PC-3 (cell line): Measurements from ENCODE around the gene MKKS. TPM values are rescaled to one million over a fixed set of nuclear protein-coding genes. Genes with fewer than 3 reads are reported as not detected.

Experiments used
- ATAC-seq: fragments of 200-7000 bp; cut with Tn5 transposase; 2 replicates; pipeline ENCODE4 v1.9.1; 2020; ENCODE audit warnings: mild to moderate bottlenecking, moderate library complexity
- BruUV-seq: library from RNA; stranded (reverse); fragments of 400-500 nt; replicated peaks from 2 replicates; lab custom pipeline; 2021; lab: Mats Ljungman, UMichigan
- CTCF ChIA-PET: fragments of 300-600 bp; sonication (Branson Sonifier 250); formaldehyde crosslinking; loops from one replicate; lab custom pipeline; 2022; ENCODE audit warnings: antibody characterized with exemption; lab: Charles Lee
- POLR2A ChIA-PET: fragments of 300-600 bp; sonication (Branson Sonifier 250); formaldehyde crosslinking; loops from one replicate; lab custom pipeline; 2022; ENCODE audit warnings: antibody characterized with exemption; ENCODE audit not compliant: unreplicated experiment; lab: Charles Lee
- DNase-seq: peaks from one replicate; pipeline ENCODE4 v3.0.0-alpha.2; 2015
- H2AFZ ChIP-seq: fragments of 300-600 bp; sonication (generic); 2 replicates; pipeline ENCODE4 v1.6.0; 2016; ENCODE audit warnings: antibody characterized with exemption, low read length
- H3F3A ChIP-seq: fragments of 300-600 bp; sonication (generic); one replicate; pipeline ENCODE4 v1.6.0; 2017; ENCODE audit warnings: antibody characterized with exemption, low read length, control low read depth, mild to moderate bottlenecking; ENCODE audit not compliant: unreplicated experiment
- H3K27ac ChIP-seq: fragments of 300-600 bp; sonication (generic); 2 replicates; pipeline ENCODE4 v1.5.1; 2016; ENCODE audit warnings: mild to moderate bottlenecking, low read length
- H3K27me3 ChIP-seq: fragments of 300-600 bp; sonication (generic); 2 replicates; pipeline ENCODE4 v1.6.1; 2016; ENCODE audit warnings: low read length, mixed read lengths
- H3K36me3 ChIP-seq: fragments of 300-600 bp; sonication (generic); 2 replicates; pipeline ENCODE4 v1.6.1; 2016; ENCODE audit warnings: low read depth, mixed run types, low read length, mixed read lengths
- H3K4me1 ChIP-seq: fragments of 300-600 bp; sonication (generic); 2 replicates; pipeline ENCODE4 v1.5.1; 2016; ENCODE audit warnings: low read length; ENCODE audit not compliant: insufficient read depth
- H3K4me2 ChIP-seq: fragments of 300-600 bp; sonication (generic); 2 replicates; pipeline ENCODE4 v1.6.0; 2016; ENCODE audit warnings: low read length
- H3K4me3 ChIP-seq: fragments of 300-600 bp; sonication (generic); 2 replicates; pipeline ENCODE4 v1.5.1; 2016; ENCODE audit warnings: mild to moderate bottlenecking, low read length, mixed read lengths
- H3K79me2 ChIP-seq: fragments of 300-600 bp; sonication (generic); 2 replicates; pipeline ENCODE4 v1.6.1; 2017; ENCODE audit warnings: low read length, mixed read lengths
- H3K9ac ChIP-seq: fragments of 300-600 bp; sonication (generic); 2 replicates; pipeline ENCODE4 v1.6.0; 2016; ENCODE audit warnings: mild to moderate bottlenecking, low read length
- H3K9me2 ChIP-seq: fragments of 300-600 bp; sonication (generic); replicated peaks from 2 replicates; pipeline ENCODE4 v1.6.1; 2016; ENCODE audit warnings: mixed run types, low read length, mixed read lengths
- H3K9me3 ChIP-seq: fragments of 300-600 bp; sonication (generic); 2 replicates; pipeline ENCODE4 v1.6.1; 2016; ENCODE audit warnings: low read length, mixed read lengths
- H4K20me1 ChIP-seq: fragments of 300-600 bp; sonication (generic); 2 replicates; pipeline ENCODE4 v1.6.1; 2016; ENCODE audit warnings: low read length, mixed read lengths
- CTCF ChIP-seq: fragments of 300-600 bp; sonication (generic); conservative IDR thresholded peaks from 2 replicates; pipeline ENCODE4 v1.5.1; 2017; ENCODE audit warnings: antibody characterized with exemption, low read depth, mild to moderate bottlenecking, low read length
- EZH2 ChIP-seq: fragments of 300-600 bp; sonication (generic); IDR thresholded peaks from one replicate; pipeline ENCODE4 v1.6.1; 2017; ENCODE audit warnings: antibody characterized with exemption, mild to moderate bottlenecking, low read length; ENCODE audit not compliant: unreplicated experiment
- EZH2phosphoT487 ChIP-seq: fragments of 300-600 bp; sonication (generic); IDR thresholded peaks from 2 replicates; pipeline ENCODE4 v1.6.1; 2018; ENCODE audit warnings: mild to moderate bottlenecking, antibody characterized with exemption, low read length, borderline replicate concordance
- intact Hi-C: fragments of 100-400 bp; cut with micrococcal nuclease; formaldehyde crosslinking; loops from 2 replicates; pipeline ENCODE4 v1.9.0; 2023
- total RNA-seq: library from RNA; depleted of rRNA; stranded (reverse); fragments of >200 nt; gene quantifications from 2 replicates; pipeline ENCODE4 v1.2.3, GENCODE V29; 2014

Gene MKKS
- total RNA-seq, 1 experiment from 2014 or later, result 13.6 TPM

- Histone ChIP-seq H3F3A (no peaks in the 10 kb centered on the region), H4K20me1 (no peaks in the 10 kb centered on the region), H3K79me2 (no peaks in the 10 kb centered on the region), H3K27ac (no peak overlapping the region), H3K36me3 (no peaks in the 10 kb centered on the region), H3K4me1 (peaks cover 8% of the 10 kb centered on the region), H3K9me2 (no peaks in the 10 kb centered on the region), H3K9ac (no peak overlapping the region), H2AFZ (no peak overlapping the region), H3K9me3 (no peaks in the 10 kb centered on the region), H3K27me3 (peaks cover 6% of the 10 kb centered on the region; the same call in 1 of the 2 replicates), H3K4me3 (no peak overlapping the region), H3K4me2 (no peak overlapping the region)
- ChIA-PET POLR2A (no interaction called here), CTCF (no interaction called here)
- intact Hi-C loops, result no loop called here
- ATAC-seq (no peak), DNase-seq (no peak)
- no peak for TF ChIP-seq EZH2
- TF ChIP-seq EZH2phosphoT487, result no peak
- TF ChIP-seq CTCF, result no peak
- no TSS peak for BruUV-seq
Observed at GRCh38 chr20:10371467-10371866, 62.6 kb downstream of the MKKS start.

GRCh38 chr20:10370091-10370887 is 63.7 kb downstream of the MKKS start:
- no peak overlapping the region for H3K27ac ChIP-seq

More at GRCh38 chr20:10370091-10370887, 63.7 kb downstream of the MKKS start:
- no peaks in the 10 kb centered on the region for H3F3A ChIP-seq
- CTCF ChIA-PET, result no interaction called here
- no peaks in the 10 kb centered on the region for H3K36me3 ChIP-seq
- no peaks in the 10 kb centered on the region for H4K20me1 ChIP-seq
- intact Hi-C loops, result no loop called here
- TF ChIP-seq EZH2 (no peak), EZH2phosphoT487 (no peak), CTCF (no peak)
- H3K9me2 ChIP-seq, result no peaks in the 10 kb centered on the region
- ATAC-seq (no peak), DNase-seq (no peak)
- no peak overlapping the region for H2AFZ ChIP-seq
- peaks cover 16% of the 10 kb centered on the region; the same call in 1 of the 2 replicates for H3K27me3 ChIP-seq
- no TSS peak for BruUV-seq
- H3K4me1 ChIP-seq, result peaks cover 4% of the 10 kb centered on the region; the same call in 1 of the 2 replicates
- H3K9me3 ChIP-seq, result no peaks in the 10 kb centered on the region
- no peak overlapping the region for H3K4me3 ChIP-seq
- H3K79me2 ChIP-seq, result no peaks in the 10 kb centered on the region
- POLR2A ChIA-PET, result no interaction called here
- peak overlapping the region; percentile 7; the same call in 1 of the 2 replicates for H3K4me2 ChIP-seq
- no peak overlapping the region for H3K9ac ChIP-seq
